SK-N-MC (cell line): ENCODE data around the gene AQP12A.
"Not testable (repeated sequence)": the region's sequence is repeated elsewhere in the genome, so short reads cannot be mapped to it uniquely, and the experiment has no call there.

Experiments
- EZH2 ChIP-seq: fragments of 200-600 bp; sonication (generic); IDR thresholded peaks from one replicate; pipeline ENCODE4 v1.6.1; 2017; ENCODE audit warnings: antibody characterized with exemption
- FOXP2 ChIP-seq: optimal IDR thresholded peaks from 2 replicates; pipeline ENCODE3; 2011; ENCODE audit warnings: mild to moderate bottlenecking, moderate library complexity; ENCODE audit not compliant: insufficient read depth; ENCODE audit errors: extremely low read length, control extremely low read depth
- POLR2AphosphoS5 ChIP-seq: IDR thresholded peaks from 2 replicates; pipeline ENCODE4 v1.6.1; 2012; ENCODE audit warnings: mild to moderate bottlenecking, low read depth, low read length, borderline replicate concordance

- TF ChIP-seq POLR2AphosphoS5, EZH2, FOXP2: not testable (repeated sequence)
These were observed 7.3 kb downstream of the AQP12A start for GRCh38 chr2:240698852-240699561.
